ENCODE results near the gene PANX1. TPM values are rescaled to one million over a fixed set of nuclear protein-coding genes. Genes with fewer than 3 reads are reported as not detected.

PANX1 gene
- total RNA-seq, 1 experiment from 2014 or later: 39.0 TPM

GRCh38 chr11:94089341-94089740 lies 39.3 kb upstream of the PANX1 start:
- Histone ChIP-seq H3K4me3 (ENCODE audit: low read depth, low read length, poor library complexity, severe bottlenecking) (no peak overlapping the region), H3K36me3 (ENCODE audit: insufficient read depth, low read length, poor library complexity, severe bottlenecking) (no peaks in the 10 kb centered on the region), H3K27ac (ENCODE audit: low read depth, low read length, poor library complexity, severe bottlenecking) (no peak overlapping the region), H3K9me3 (ENCODE audit: low read depth, low read length, poor library complexity, severe bottlenecking) (no peaks in the 10 kb centered on the region), H3K27me3 (replicated peaks; ENCODE audit: insufficient read depth, low read depth, low read length, poor library complexity) (peaks cover 23% of the 10 kb centered on the region), H3K4me1 (ENCODE audit: insufficient read depth, low read length, poor library complexity, severe bottlenecking) (no peaks in the 10 kb centered on the region)
- ChIA-PET CTCF (no interaction called here), POLR2A (ENCODE audit: low non-redundant PET) (no interaction called here)
- no TSS peak for BruUV-seq (replicated peaks)
- intact Hi-C loops (cut with micrococcal nuclease; ENCODE audit: unreplicated experiment): no loop called here
- TF ChIP-seq EZH2 (IDR thresholded peaks at IDR 0.05; ENCODE audit: borderline replicate concordance, low read depth, low read length, poor library complexity, severe bottlenecking) (no peak), CTCF (conservative IDR thresholded peaks at IDR 0.05; ENCODE audit: low read depth, low read length) (no peak)
- DNase-seq (ENCODE audit: low spot score): no peak

- Histone ChIP-seq H3K4me1 (ENCODE audit: insufficient read depth, low read length, poor library complexity, severe bottlenecking) (no peaks in the 10 kb centered on the region), H3K27ac (ENCODE audit: low read depth, low read length, poor library complexity, severe bottlenecking) (no peak overlapping the region), H3K9me3 (ENCODE audit: low read depth, low read length, poor library complexity, severe bottlenecking) (no peaks in the 10 kb centered on the region), H3K4me3 (ENCODE audit: low read depth, low read length, poor library complexity, severe bottlenecking) (no peak overlapping the region), H3K36me3 (ENCODE audit: insufficient read depth, low read length, poor library complexity, severe bottlenecking) (no peaks in the 10 kb centered on the region), H3K27me3 (replicated peaks; ENCODE audit: insufficient read depth, low read depth, low read length, poor library complexity) (peaks cover 14% of the 10 kb centered on the region)
- TF ChIP-seq CTCF (conservative IDR thresholded peaks at IDR 0.05; ENCODE audit: low read depth, low read length): no peak
- no peak for TF ChIP-seq EZH2 (IDR thresholded peaks at IDR 0.05; ENCODE audit: borderline replicate concordance, low read depth, low read length, poor library complexity, severe bottlenecking)
- ChIA-PET POLR2A (ENCODE audit: low non-redundant PET) (no interaction called here), CTCF (no interaction called here)
- DNase-seq (ENCODE audit: low spot score): no peak
- intact Hi-C loops (cut with micrococcal nuclease; ENCODE audit: unreplicated experiment): no loop called here
- BruUV-seq (replicated peaks): no TSS peak
These were observed 38.2 kb upstream of the PANX1 start for GRCh38 chr11:94090401-94090800.

GRCh38 chr11:94091091-94091490 lies 37.5 kb upstream of the PANX1 start:
- no peaks in the 10 kb centered on the region for H3K4me1 ChIP-seq (ENCODE audit: insufficient read depth, low read length, poor library complexity, severe bottlenecking)
- H3K27me3 ChIP-seq (replicated peaks; ENCODE audit: insufficient read depth, low read depth, low read length, poor library complexity): peaks cover 11% of the 10 kb centered on the region
- no peak for TF ChIP-seq EZH2 (IDR thresholded peaks at IDR 0.05; ENCODE audit: borderline replicate concordance, low read depth, low read length, poor library complexity, severe bottlenecking)
- no peak for TF ChIP-seq CTCF (conservative IDR thresholded peaks at IDR 0.05; ENCODE audit: low read depth, low read length)
- H3K27ac ChIP-seq (ENCODE audit: low read depth, low read length, poor library complexity, severe bottlenecking): no peak overlapping the region
- H3K4me3 ChIP-seq (ENCODE audit: low read depth, low read length, poor library complexity, severe bottlenecking): no peak overlapping the region
- H3K9me3 ChIP-seq (ENCODE audit: low read depth, low read length, poor library complexity, severe bottlenecking): no peaks in the 10 kb centered on the region
- DNase-seq (ENCODE audit: low spot score): no peak
- intact Hi-C loops (cut with micrococcal nuclease; ENCODE audit: unreplicated experiment): no loop called here
- CTCF ChIA-PET: no interaction called here
- no peaks in the 10 kb centered on the region for H3K36me3 ChIP-seq (ENCODE audit: insufficient read depth, low read length, poor library complexity, severe bottlenecking)
- POLR2A ChIA-PET (ENCODE audit: low non-redundant PET): no interaction called here
- BruUV-seq (replicated peaks): no TSS peak

All from A673 (cell line).